PC-3 (cell line): ENCODE data around the gene RAP1GAP. TPM values are rescaled to one million over a fixed set of nuclear protein-coding genes. Genes with fewer than 3 reads are reported as not detected.

Source experiments
- ATAC-seq: fragments of 200-7000 bp; cut with Tn5 transposase; 2 replicates; pipeline ENCODE4 v1.9.1; 2020; ENCODE audit warnings: mild to moderate bottlenecking, moderate library complexity
- BruUV-seq: library from RNA; stranded (reverse); fragments of 400-500 nt; replicated peaks from 2 replicates; lab custom pipeline; 2021; lab: Mats Ljungman, UMichigan
- CTCF ChIA-PET: fragments of 300-600 bp; sonication (Branson Sonifier 250); formaldehyde crosslinking; loops from one replicate; lab custom pipeline; 2022; ENCODE audit warnings: antibody characterized with exemption; lab: Charles Lee
- POLR2A ChIA-PET: fragments of 300-600 bp; sonication (Branson Sonifier 250); formaldehyde crosslinking; loops from one replicate; lab custom pipeline; 2022; ENCODE audit warnings: antibody characterized with exemption; ENCODE audit not compliant: unreplicated experiment; lab: Charles Lee
- DNase-seq: peaks from one replicate; pipeline ENCODE4 v3.0.0-alpha.2; 2015
- H2AFZ ChIP-seq: fragments of 300-600 bp; sonication (generic); 2 replicates; pipeline ENCODE4 v1.6.0; 2016; ENCODE audit warnings: antibody characterized with exemption, low read length
- H3F3A ChIP-seq: fragments of 300-600 bp; sonication (generic); one replicate; pipeline ENCODE4 v1.6.0; 2017; ENCODE audit warnings: antibody characterized with exemption, low read length, control low read depth, mild to moderate bottlenecking; ENCODE audit not compliant: unreplicated experiment
- H3K27ac ChIP-seq: fragments of 300-600 bp; sonication (generic); 2 replicates; pipeline ENCODE4 v1.5.1; 2016; ENCODE audit warnings: mild to moderate bottlenecking, low read length
- H3K27me3 ChIP-seq: fragments of 300-600 bp; sonication (generic); 2 replicates; pipeline ENCODE4 v1.6.1; 2016; ENCODE audit warnings: low read length, mixed read lengths
- H3K36me3 ChIP-seq: fragments of 300-600 bp; sonication (generic); 2 replicates; pipeline ENCODE4 v1.6.1; 2016; ENCODE audit warnings: low read depth, mixed run types, low read length, mixed read lengths
- H3K4me1 ChIP-seq: fragments of 300-600 bp; sonication (generic); 2 replicates; pipeline ENCODE4 v1.5.1; 2016; ENCODE audit warnings: low read length; ENCODE audit not compliant: insufficient read depth
- H3K4me2 ChIP-seq: fragments of 300-600 bp; sonication (generic); 2 replicates; pipeline ENCODE4 v1.6.0; 2016; ENCODE audit warnings: low read length
- H3K4me3 ChIP-seq: fragments of 300-600 bp; sonication (generic); 2 replicates; pipeline ENCODE4 v1.5.1; 2016; ENCODE audit warnings: mild to moderate bottlenecking, low read length, mixed read lengths
- H3K79me2 ChIP-seq: fragments of 300-600 bp; sonication (generic); 2 replicates; pipeline ENCODE4 v1.6.1; 2017; ENCODE audit warnings: low read length, mixed read lengths
- H3K9ac ChIP-seq: fragments of 300-600 bp; sonication (generic); 2 replicates; pipeline ENCODE4 v1.6.0; 2016; ENCODE audit warnings: mild to moderate bottlenecking, low read length
- H3K9me2 ChIP-seq: fragments of 300-600 bp; sonication (generic); replicated peaks from 2 replicates; pipeline ENCODE4 v1.6.1; 2016; ENCODE audit warnings: mixed run types, low read length, mixed read lengths
- H3K9me3 ChIP-seq: fragments of 300-600 bp; sonication (generic); 2 replicates; pipeline ENCODE4 v1.6.1; 2016; ENCODE audit warnings: low read length, mixed read lengths
- H4K20me1 ChIP-seq: fragments of 300-600 bp; sonication (generic); 2 replicates; pipeline ENCODE4 v1.6.1; 2016; ENCODE audit warnings: low read length, mixed read lengths
- EZH2 ChIP-seq: fragments of 300-600 bp; sonication (generic); IDR thresholded peaks from one replicate; pipeline ENCODE4 v1.6.1; 2017; ENCODE audit warnings: antibody characterized with exemption, mild to moderate bottlenecking, low read length; ENCODE audit not compliant: unreplicated experiment
- EZH2phosphoT487 ChIP-seq: fragments of 300-600 bp; sonication (generic); IDR thresholded peaks from 2 replicates; pipeline ENCODE4 v1.6.1; 2018; ENCODE audit warnings: mild to moderate bottlenecking, antibody characterized with exemption, low read length, borderline replicate concordance
- intact Hi-C: fragments of 100-400 bp; cut with micrococcal nuclease; formaldehyde crosslinking; loops from 2 replicates; pipeline ENCODE4 v1.9.0; 2023
- total RNA-seq: library from RNA; depleted of rRNA; stranded (reverse); fragments of >200 nt; gene quantifications from 2 replicates; pipeline ENCODE4 v1.2.3, GENCODE V29; 2014
- TF ChIP-seq, protein P1 (sequence below): fragments of 300-600 bp; sonication (generic); conservative IDR thresholded peaks from 2 replicates; pipeline ENCODE4 v1.5.1; 2017; ENCODE audit warnings: antibody characterized with exemption, low read depth, mild to moderate bottlenecking, low read length

The RAP1GAP gene
- total RNA-seq, 1 experiment from 2014 or later, result 12.1 TPM

DNA sequence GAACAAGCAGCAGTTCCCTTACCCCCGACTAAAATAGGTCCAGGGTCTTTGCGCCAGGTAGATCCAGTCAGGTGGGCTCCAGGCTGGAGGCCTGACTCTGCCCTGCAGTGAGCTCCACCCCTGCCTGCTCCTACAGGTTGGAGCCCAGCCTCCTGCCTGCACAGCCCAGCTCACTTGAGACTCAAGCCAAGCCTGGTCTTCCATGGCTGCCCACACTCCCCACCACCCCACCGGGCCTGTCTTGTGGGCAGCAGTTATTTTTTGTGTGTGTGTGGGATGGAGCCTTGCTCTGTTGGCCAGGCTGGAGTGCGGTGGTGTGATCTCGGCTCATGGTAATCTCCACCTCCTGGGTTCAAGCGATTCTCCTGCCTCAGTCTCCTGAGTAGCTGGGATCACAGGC lies 28.5 kb downstream of the RAP1GAP start:
- H3K27ac ChIP-seq, result no peak overlapping the region
- intact Hi-C loops, result no loop called here
- POLR2A ChIA-PET, result no interaction called here

DNA sequence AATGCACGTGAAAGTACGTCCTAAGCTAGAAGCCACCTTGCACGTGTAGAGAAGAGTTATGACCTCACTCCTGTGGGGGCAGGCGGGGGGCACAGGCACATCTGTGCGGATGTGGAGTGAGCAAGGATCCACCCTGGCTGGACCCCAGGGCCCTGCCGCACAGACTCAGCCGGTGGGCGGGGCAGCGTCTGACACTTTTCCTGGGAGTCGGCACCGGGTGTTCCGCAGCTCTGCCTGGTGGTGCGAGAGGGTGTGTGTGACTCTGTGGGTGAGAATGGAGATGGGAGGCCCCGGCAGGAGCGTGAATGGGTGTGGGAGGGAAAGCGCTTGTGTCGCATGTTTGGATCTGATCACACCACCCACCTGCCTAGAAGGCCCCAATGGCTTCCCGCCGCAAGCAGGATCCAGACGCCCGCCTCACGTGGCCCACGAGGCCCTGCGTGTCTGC lies 29.5 kb downstream of the RAP1GAP start:
- no peak overlapping the region for H3K9ac ChIP-seq
- DNase-seq (no peak), ATAC-seq (no peak)
- H3F3A ChIP-seq, result no peaks in the 10 kb centered on the region
- no peaks in the 10 kb centered on the region for H3K9me2 ChIP-seq
- no peaks in the 10 kb centered on the region for H3K9me3 ChIP-seq
- peaks cover 17% of the 10 kb centered on the region for H3K4me1 ChIP-seq
- CTCF ChIA-PET, result no interaction called here
- intact Hi-C loops, result no loop called here
- peak overlapping the region; percentile 64; the same call in 1 of the 2 replicates for H3K27ac ChIP-seq
- H3K36me3 ChIP-seq, result no peaks in the 10 kb centered on the region
- no peaks in the 10 kb centered on the region for H3K79me2 ChIP-seq
- TF ChIP-seq EZH2 (no peak), EZH2phosphoT487 (no peak)
- TF ChIP-seq, protein P1, sequence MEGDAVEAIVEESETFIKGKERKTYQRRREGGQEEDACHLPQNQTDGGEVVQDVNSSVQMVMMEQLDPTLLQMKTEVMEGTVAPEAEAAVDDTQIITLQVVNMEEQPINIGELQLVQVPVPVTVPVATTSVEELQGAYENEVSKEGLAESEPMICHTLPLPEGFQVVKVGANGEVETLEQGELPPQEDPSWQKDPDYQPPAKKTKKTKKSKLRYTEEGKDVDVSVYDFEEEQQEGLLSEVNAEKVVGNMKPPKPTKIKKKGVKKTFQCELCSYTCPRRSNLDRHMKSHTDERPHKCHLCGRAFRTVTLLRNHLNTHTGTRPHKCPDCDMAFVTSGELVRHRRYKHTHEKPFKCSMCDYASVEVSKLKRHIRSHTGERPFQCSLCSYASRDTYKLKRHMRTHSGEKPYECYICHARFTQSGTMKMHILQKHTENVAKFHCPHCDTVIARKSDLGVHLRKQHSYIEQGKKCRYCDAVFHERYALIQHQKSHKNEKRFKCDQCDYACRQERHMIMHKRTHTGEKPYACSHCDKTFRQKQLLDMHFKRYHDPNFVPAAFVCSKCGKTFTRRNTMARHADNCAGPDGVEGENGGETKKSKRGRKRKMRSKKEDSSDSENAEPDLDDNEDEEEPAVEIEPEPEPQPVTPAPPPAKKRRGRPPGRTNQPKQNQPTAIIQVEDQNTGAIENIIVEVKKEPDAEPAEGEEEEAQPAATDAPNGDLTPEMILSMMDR, result no peak
- H4K20me1 ChIP-seq, result no peaks in the 10 kb centered on the region
- H2AFZ ChIP-seq, result no peak overlapping the region
- no peaks in the 10 kb centered on the region for H3K27me3 ChIP-seq
- POLR2A ChIA-PET, result no interaction called here
- no TSS peak for BruUV-seq
- H3K4me3 ChIP-seq, result no peak overlapping the region
- no peak overlapping the region for H3K4me2 ChIP-seq

More for the DNA sequence above, 28.5 kb downstream of the RAP1GAP start:
- Histone ChIP-seq H3K79me2 (no peaks in the 10 kb centered on the region), H3K9ac (no peak overlapping the region), H3K9me3 (no peaks in the 10 kb centered on the region), H3K4me1 (peaks cover 15% of the 10 kb centered on the region), H3K36me3 (no peaks in the 10 kb centered on the region), H3K4me3 (no peak overlapping the region), H3K4me2 (no peak overlapping the region), H2AFZ (no peak overlapping the region), H3F3A (no peaks in the 10 kb centered on the region), H3K9me2 (no peaks in the 10 kb centered on the region), H4K20me1 (no peaks in the 10 kb centered on the region), H3K27me3 (no peaks in the 10 kb centered on the region)
- BruUV-seq, result no TSS peak
- TF ChIP-seq EZH2 (no peak), EZH2phosphoT487 (no peak)
- TF ChIP-seq, protein P1, result no peak
- ATAC-seq (no peak), DNase-seq (no peak)
- CTCF ChIA-PET, result interaction anchor here (0.6 kb wide), 1 partner anchor 18 kb away, joined by 3 read pairs; no protein-coding TSS in a partner anchor

DNA sequence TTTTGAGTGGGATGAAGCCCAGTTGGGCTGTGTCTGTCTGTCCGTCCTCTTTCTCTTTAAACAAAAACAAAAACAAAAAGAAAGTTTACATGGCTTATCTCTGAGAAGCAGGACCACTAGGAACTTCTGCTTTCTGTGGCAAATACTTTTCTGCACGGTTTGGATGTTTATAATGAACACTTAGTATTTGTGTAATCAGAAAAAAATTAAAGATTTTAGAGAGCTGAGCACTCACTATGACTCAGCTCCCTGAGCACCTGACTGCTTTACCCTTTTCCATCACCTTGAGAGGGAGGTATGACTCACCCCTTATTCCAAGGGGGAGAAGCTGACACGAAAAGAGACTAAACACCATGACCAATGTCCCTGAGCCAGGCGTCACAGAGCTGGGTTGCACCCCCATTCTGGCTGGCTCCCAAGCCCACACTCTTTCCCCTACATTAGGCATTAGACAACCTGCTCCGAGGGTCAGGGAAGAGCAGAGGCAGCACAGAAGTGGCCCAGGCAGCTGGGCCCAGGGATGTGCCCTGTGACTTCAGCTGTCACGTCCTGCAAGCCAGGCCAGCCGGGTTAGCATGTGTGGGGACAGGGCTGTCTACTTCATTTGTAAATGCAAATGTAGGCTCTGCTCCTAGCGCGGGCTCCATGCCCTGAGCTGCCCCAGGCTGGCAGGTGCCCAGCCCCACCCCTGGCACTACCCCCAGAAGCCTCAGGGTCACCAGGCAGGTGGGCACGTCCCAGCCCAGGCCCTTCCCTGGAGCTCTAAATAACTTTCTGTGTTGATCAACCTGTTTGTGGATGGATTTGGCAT lies 30.4 kb downstream of the RAP1GAP start:
- DNase-seq (peak; percentile 84), ATAC-seq (peak; percentile 92)
- Histone ChIP-seq H3K4me2 (peak overlapping the region; percentile 53), H3K9me2 (no peaks in the 10 kb centered on the region), H3K79me2 (no peaks in the 10 kb centered on the region), H4K20me1 (no peaks in the 10 kb centered on the region), H3K27ac (peak overlapping the region; percentile 64), H3K9me3 (no peaks in the 10 kb centered on the region), H3F3A (no peaks in the 10 kb centered on the region), H3K9ac (no peak overlapping the region), H3K36me3 (no peaks in the 10 kb centered on the region), H2AFZ (no peak overlapping the region), H3K4me3 (no peak overlapping the region; the same call in 1 of the 2 replicates), H3K27me3 (no peaks in the 10 kb centered on the region), H3K4me1 (peaks cover 26% of the 10 kb centered on the region)
- intact Hi-C loops, result no loop called here
- CTCF ChIA-PET, result no interaction called here
- POLR2A ChIA-PET, result interaction anchor here (0.6 kb wide), 2 partner anchors 13 to 1558 kb away, joined by 4 to 5 read pairs; no protein-coding TSS in a partner anchor
- TF ChIP-seq, protein P1, result no peak
- no peak for TF ChIP-seq EZH2phosphoT487
- no peak for TF ChIP-seq EZH2
- no TSS peak for BruUV-seq
